Measurements from ENCODE around the gene VIL1. TPM values are rescaled to one million over a fixed set of nuclear protein-coding genes. Genes with fewer than 3 reads are reported as not detected.

Gene VIL1
- total RNA-seq, 1 donor from 2014 or later = 0.41 TPM

GRCh38 chr2:218401890-218402289 lies 17.0 kb upstream of the VIL1 start:
- Histone ChIP-seq H3K9me3 (no peaks in the 10 kb centered on the region), H3K36me3 (peaks cover 44% of the 10 kb centered on the region), H3K4me1 (peaks cover 66% of the 10 kb centered on the region), H3K27me3 (ENCODE audit: low read depth) (no peaks in the 10 kb centered on the region), H3K27ac (peak overlapping the region; percentile 100), H3K4me3 (peak overlapping the region; percentile 99)
- intact Hi-C loops (cut with DNase I) = no loop called here
- no peak for DNase-seq
- no peak for ATAC-seq
- TF ChIP-seq, protein P1, sequence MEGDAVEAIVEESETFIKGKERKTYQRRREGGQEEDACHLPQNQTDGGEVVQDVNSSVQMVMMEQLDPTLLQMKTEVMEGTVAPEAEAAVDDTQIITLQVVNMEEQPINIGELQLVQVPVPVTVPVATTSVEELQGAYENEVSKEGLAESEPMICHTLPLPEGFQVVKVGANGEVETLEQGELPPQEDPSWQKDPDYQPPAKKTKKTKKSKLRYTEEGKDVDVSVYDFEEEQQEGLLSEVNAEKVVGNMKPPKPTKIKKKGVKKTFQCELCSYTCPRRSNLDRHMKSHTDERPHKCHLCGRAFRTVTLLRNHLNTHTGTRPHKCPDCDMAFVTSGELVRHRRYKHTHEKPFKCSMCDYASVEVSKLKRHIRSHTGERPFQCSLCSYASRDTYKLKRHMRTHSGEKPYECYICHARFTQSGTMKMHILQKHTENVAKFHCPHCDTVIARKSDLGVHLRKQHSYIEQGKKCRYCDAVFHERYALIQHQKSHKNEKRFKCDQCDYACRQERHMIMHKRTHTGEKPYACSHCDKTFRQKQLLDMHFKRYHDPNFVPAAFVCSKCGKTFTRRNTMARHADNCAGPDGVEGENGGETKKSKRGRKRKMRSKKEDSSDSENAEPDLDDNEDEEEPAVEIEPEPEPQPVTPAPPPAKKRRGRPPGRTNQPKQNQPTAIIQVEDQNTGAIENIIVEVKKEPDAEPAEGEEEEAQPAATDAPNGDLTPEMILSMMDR (IDR thresholded peaks at IDR 0.05) = no peak

DNA sequence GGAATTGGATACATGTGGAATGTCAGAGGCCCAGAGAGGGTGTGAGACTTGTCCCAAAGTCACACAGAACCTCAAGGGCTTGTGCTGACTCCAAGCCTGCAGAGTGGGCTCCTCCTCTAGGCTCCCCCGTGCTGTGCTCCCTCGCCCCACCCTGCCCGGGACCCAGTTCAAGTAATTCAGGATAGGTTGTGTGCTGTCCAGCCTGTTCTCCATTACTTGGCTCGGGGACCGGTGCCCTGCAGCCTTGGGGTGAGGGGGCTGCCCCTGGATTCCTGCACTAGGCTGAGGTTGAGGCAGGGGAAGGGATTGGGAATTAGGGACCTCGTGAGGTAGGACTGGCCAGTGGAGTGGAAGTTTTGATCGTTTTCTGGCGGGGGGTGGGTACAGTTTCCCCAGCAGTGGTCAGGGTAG lies 16.4 kb upstream of the VIL1 start:
- no peaks in the 10 kb centered on the region for H3K27me3 ChIP-seq (ENCODE audit: low read depth)
- H3K4me3 ChIP-seq = peak overlapping the region; percentile 99
- DNase-seq = no peak
- TF ChIP-seq, protein P1 (IDR thresholded peaks at IDR 0.05) = no peak
- H3K27ac ChIP-seq = peak overlapping the region; percentile 100
- H3K36me3 ChIP-seq = peaks cover 44% of the 10 kb centered on the region
- H3K4me1 ChIP-seq = peaks cover 66% of the 10 kb centered on the region
- H3K9me3 ChIP-seq = no peaks in the 10 kb centered on the region
- no peak for ATAC-seq
- intact Hi-C loops (cut with DNase I) = no loop called here

- H3K4me3 ChIP-seq = no peak overlapping the region
- peak overlapping the region; percentile 100 for H3K27ac ChIP-seq
- TF ChIP-seq, protein P1 (IDR thresholded peaks at IDR 0.05) = no peak
- peaks cover 66% of the 10 kb centered on the region for H3K4me1 ChIP-seq
- H3K27me3 ChIP-seq (ENCODE audit: low read depth) = no peaks in the 10 kb centered on the region
- intact Hi-C loops (cut with DNase I) = no loop called here
- H3K36me3 ChIP-seq = peaks cover 44% of the 10 kb centered on the region
- ATAC-seq (no peak), DNase-seq (no peak)
- no peaks in the 10 kb centered on the region for H3K9me3 ChIP-seq
These were observed 16.0 kb upstream of the VIL1 start for GRCh38 chr2:218402911-218403411.

- TF ChIP-seq, protein P1 (IDR thresholded peaks at IDR 0.05) = no peak
- DNase-seq (no peak), ATAC-seq (no peak)
- intact Hi-C loops (cut with DNase I) = no loop called here
- Histone ChIP-seq H3K36me3 (peaks cover 44% of the 10 kb centered on the region), H3K4me3 (no peak overlapping the region), H3K4me1 (peaks cover 63% of the 10 kb centered on the region), H3K27me3 (ENCODE audit: low read depth) (no peaks in the 10 kb centered on the region), H3K27ac (no peak overlapping the region), H3K9me3 (no peaks in the 10 kb centered on the region)
These were observed 15.1 kb upstream of the VIL1 start for GRCh38 chr2:218403810-218404209.

GRCh38 chr2:218404351-218405085 lies 14.4 kb upstream of the VIL1 start:
- Histone ChIP-seq H3K4me1 (peaks cover 63% of the 10 kb centered on the region), H3K27ac (peak overlapping the region; percentile 90), H3K27me3 (ENCODE audit: low read depth) (no peaks in the 10 kb centered on the region), H3K9me3 (no peaks in the 10 kb centered on the region), H3K4me3 (no peak overlapping the region), H3K36me3 (peaks cover 44% of the 10 kb centered on the region)
- intact Hi-C loops (cut with DNase I) = no loop called here
- TF ChIP-seq, protein P1 (IDR thresholded peaks at IDR 0.05) = no peak
- DNase-seq (no peak), ATAC-seq (no peak)

Measured in lower lobe of right lung (tissue), 2 donors.